Fibroblast of upper back skin (primary cell): ENCODE results near the gene VPS16.

Experiments
- DNase-seq: peaks from one replicate; pipeline ENCODE4 v3.0.0-alpha.2; 2013

VPS16 gene

GRCh38 chr20:2836035-2836434, 4.5 kb upstream of the VPS16 start:
- no peak for DNase-seq

DNA sequence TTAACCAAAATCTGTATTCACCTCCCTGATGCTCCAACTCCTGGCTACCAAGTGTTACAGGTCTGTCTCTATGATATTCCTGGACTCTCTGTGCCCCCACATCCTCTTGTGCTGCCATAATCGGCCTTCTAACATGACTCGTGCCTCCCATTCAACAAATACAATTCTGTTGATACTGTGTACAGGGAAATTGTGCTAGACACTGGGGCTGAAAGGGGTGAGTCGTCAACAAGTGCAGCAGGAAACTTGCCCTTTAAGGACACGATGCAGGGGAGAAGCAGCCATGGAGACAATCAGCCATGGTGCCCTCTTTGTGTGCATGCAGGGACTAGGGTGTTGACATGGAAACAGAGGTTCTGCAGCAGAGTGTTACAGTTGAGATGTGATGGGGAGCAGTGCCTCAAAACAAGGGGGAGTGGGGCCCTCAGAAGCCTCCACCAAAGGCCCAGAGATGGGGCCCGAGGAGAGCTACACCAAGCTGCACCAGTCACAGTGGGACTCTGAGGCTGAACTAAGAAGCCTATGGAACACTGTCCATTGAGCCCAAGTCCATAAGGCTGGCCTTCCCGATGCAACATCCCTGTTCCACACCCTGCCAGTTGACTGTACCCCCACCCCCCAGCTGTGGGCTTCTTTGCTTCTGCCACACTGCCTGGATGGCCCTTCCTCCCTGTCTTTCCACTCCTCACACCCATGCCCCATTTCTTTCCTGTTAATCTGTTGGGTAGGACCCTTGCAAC, 3.2 kb upstream of the VPS16 start:
- DNase-seq = no peak

DNA sequence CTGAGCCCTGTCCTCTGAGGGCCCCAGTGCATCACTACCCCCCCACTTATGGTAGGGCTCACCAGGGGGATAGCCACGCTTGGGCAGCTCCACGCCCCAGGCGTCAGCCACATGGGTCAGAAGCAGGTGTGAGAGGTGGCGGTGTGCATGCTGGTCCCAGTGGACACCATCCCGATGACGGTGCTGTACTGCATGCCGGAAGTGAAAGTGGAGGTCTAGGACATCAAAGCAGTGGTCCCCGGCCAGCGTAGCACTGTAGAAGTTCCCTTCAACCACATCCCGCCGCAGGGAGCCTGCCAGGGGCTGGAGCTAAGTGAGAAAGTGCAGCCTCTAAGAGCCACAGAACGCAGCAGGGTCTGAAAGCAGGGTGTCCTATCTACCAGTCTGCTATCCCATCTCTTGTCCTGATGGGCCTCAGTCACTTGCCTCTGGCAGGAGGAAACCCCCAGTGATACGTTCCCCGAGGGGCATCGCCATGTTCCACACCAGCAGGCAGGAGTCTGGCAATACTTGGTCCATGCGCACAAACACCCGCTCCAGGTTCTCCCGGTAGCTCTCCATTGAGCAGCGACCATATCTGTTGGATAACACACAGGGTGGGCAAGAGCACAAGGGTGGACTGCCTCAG, 2.3 kb upstream of the VPS16 start:
- DNase-seq = no peak

- DNase-seq = no peak
These were observed 1.5 kb upstream of the VPS16 start for GRCh38 chr20:2838847-2839671.

DNA sequence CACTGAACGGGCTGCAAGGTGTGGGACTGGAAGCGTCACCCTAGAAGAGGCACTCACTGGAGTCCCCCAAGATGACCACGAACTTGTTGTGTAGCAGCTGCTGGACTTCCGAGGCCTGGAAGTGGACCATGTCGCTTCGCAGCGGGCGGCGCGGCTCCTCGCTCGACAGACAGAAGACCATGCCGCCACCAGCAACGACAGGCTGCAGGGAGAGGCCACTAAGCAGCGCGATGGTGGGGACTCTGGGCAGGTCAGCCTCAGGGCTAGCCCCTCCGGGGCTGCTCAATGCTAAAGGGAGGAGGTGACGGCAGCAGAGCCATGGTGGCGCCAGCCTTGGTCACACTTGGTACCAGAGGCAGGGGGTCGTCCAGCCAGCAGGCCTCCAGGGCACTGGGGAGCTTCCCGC, 810 bp upstream of the VPS16 start:
- no peak for DNase-seq

GRCh38 chr20:2840967-2841531, 504 bp downstream of the VPS16 start:
- peak; percentile 63 for DNase-seq

DNA sequence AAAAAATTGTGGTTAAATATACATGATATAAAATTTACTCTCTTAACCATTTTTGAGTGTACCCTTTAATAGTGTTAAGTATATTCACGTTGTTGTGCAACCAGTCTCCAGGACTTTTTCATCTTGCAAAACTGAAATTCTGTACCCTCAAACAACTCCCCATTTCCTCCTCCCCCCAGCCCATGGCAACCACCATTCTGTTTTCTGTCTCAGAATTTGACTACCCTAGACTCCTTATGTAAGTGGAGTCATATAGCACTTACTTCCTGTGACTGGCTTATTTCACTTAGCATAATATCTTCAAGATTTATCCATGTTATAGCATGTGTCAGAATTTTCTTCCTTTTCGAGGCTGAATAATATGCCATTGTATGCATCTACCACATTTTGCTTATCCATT, 5.1 kb downstream of the VPS16 start:
- no peak for DNase-seq

DNA sequence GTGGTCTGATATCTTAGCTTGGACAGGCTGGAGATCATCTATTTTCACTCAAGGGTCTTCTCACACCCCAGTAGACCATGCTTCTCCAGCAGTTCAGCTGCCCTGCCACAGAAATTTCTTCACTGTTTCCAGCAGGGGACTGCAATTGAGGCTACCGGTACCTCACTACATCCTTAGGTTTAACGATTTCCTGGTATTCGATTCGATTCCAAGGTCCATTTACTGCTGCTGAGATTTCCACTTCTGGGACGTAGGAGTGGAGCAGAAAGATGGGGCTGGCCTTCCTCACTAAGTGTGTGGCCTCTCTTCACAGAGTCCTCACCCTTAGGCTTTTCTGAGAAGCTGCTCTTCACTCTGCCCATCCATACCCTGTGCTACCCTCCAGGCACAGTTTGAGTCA, 6.2 kb downstream of the VPS16 start:
- no peak for DNase-seq

GRCh38 chr20:2847802-2848201, 7.3 kb downstream of the VPS16 start:
- no peak for DNase-seq

DNA sequence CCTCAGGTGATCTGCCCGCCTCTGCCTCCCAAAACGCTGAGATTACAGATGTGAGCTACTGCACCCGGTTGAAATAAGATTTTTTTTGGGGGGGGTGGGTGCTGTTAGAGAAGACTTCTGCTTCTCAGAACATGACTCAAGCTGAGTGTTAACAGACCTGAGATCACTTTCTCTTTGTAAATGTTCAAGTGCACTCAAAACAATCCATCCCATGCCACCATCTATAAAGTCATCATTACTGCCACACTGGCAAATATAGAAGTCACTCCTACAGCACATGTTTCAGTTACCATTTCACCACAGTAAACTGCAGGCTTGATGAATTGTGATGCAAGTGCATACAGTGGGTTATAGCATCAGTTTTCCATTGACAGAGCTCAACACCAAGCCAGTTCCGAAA, 9.0 kb downstream of the VPS16 start:
- DNase-seq = no peak

- DNase-seq = no peak
These were observed 10.5 kb downstream of the VPS16 start for GRCh38 chr20:2851086-2851485.

DNA sequence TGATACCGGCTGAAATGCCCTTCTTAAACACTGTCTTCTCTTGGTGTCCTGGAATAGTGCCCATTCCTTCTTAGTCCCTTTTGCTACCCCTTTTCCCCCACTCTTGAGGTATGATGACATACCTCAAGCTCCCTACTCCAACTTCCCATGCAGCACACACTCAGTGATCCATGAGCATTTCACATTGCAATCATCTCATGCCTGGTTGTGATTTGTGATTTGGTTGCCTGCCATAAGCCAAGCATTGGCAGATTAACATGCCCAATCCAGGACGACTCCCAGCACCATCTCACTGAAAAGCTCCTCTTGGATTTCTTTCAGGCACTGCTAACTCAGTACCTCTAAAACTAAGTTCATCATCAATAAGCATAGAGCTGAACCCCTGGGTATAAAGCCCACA, 18.0 kb downstream of the VPS16 start:
- no peak for DNase-seq

DNA sequence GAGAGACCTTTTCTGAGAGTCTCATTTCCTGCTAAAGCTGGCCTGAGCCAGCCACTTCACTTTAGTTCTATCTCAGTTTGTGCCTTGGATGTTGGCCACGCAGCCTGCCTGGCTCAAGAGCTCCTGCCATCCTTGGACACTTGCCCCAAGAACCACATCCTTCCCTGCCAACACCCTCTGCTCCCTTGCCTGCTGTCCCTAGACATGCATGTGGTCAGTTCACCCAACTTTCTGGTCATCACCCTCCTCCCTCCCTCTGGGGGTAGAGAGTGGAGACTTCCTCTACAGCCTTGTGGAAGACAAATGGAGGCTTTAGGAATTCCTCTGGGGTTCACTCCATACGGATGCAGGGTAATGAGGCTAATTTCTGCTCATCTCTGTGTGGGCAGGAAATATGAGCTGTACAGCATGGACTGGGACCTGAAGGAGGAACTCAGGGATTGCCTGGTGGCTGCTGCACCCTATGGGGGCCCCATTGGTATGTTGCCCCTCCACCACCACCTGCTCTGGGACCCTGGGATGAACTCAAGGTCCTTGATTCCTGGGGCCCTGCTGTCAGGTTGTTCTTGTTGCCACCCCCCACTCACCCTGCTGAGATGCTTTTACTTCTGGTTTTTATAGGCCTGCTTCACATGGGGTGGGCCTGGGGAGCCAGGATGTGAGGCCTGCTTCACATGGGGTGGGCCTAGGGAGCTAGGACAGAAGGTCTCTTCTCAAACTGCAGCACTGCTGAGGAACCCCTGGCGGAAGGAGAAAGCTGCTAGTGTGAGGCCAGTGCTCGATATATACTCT, 19.0 kb downstream of the VPS16 start:
- peak; percentile 7 for DNase-seq

DNA sequence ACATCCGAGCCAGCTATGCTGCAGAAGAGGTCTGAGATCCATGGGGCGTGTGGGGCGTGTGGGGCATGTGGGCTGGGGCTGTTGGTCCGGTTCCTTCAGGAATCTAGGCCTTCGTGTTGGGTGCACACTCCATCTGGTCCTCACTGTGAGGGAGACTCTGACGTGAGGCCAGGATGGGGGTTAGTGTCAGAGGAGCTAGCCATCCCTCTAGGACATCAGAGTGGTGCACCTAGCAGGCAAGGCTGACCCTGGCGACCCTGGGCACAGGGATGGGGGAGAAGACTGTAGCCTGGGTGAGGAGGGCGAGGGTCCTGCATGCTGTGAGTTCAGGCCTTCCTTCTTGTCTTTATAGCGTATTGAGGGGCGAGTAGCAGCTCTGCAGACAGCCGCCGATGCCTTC, 24.1 kb downstream of the VPS16 start:
- no peak for DNase-seq

DNA sequence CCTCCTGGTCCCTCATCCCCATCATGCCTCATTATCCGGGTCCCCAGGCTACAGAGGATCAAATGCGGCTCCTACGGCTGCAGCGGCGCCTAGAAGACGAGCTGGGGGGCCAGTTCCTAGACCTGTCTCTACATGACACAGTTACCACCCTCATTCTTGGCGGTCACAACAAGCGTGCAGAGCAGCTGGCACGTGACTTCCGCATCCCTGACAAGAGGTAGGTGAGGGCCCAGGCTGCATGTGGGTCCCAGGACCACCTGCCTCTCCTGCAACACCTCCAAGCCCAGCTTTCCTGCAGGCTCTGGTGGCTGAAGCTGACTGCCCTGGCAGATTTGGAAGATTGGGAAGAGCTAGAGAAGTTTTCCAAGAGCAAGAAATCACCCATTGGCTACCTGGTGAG, 24.6 kb downstream of the VPS16 start:
- DNase-seq = no peak

GRCh38 chr20:2865630-2866029, 25.1 kb downstream of the VPS16 start:
- no peak for DNase-seq

DNA sequence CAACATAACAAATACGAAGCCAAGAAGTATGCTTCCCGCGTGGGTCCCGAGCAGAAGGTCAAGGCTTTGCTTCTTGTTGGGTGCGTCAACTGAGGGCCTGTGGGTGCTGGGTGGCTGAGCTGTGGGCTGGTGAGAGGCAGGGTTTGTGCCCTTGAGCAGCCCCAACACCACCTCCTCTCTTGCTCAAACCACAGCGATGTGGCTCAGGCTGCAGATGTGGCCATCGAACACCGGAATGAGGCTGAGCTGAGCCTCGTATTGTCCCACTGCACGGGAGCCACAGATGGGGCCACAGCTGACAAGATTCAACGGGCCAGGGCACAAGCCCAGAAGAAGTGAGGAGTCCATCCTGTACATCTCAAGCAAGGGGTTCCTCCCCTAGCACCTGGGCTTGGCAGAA, 25.7 kb downstream of the VPS16 start:
- no peak for DNase-seq

DNA sequence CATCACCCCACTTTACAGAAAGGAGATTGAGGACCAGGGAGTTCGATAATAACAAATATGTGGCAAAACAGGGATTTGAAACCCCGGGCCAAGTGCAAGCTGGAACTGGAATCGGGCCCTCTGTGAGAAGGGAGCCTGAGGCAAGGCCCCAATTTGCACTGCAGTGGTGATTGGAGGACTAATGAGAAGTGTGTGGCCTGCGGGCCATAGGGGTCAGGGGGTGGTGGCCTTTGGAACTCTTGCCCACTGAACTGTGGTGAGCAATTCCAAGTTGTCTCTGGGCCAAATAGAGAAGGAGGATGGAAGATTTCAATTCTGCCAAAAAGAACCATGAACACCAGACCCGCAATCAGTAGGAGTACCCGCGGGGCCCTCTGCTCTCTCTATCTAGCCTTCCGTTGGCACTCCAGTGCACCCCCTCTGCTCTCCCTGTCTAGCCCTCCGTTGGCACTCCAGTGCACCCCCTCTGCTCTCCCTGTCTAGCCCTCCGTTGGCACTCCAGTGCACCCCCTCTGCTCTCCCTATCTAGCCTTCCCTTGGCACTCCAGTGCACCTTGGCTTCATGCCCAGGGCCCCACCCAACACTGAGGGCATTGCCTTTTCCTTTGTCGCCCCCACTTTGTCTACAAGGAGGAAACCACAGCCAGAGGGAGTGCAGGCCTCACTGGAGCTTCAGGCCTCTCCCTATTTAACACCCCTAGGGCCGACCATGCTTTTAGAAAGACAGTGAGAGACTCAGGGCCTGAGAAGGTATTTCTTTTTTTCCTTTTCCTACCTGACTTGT, 26.7 kb downstream of the VPS16 start:
- no peak for DNase-seq

DNA sequence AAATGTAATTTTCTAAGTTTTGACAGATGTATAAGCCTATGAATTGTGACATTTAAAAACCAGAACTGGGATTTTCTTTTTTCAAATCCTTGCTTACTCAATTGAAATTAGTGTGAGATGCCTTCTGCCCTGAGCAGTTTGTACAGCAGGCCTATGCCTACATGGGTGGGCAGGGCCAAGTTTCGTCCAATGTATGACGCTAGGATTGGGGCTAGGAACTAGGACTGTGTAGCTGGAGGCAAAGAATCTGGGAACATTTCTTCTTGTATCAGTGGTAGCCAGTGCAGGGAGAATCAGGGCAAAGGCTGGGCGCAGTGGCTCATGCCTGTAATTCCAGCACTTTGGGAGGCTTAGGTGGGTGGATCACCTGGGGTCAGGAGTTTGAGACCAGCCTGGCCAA, 28.8 kb downstream of the VPS16 start:
- DNase-seq = no peak

- DNase-seq = peak; percentile 22
These were observed 30.5 kb downstream of the VPS16 start for GRCh38 chr20:2871111-2871465.

- no peak for DNase-seq
These were observed 31.3 kb downstream of the VPS16 start for GRCh38 chr20:2871661-2872458.
